DND-41 (cell line): ENCODE data around the gene DOCK3.

Experiments used
- ATAC-seq: fragments of 200-7000 bp; cut with Tn5 transposase; 3 replicates; pipeline ENCODE4 v1.9.1; 2021; ENCODE audit warnings: low read depth; ENCODE audit not compliant: insufficient read depth
- DNase-seq: peaks from one replicate; pipeline ENCODE4 v3.0.0-alpha.2; 2020
- H2AFZ ChIP-seq: 2 replicates; pipeline ENCODE4 v1.6.0; 2012; ENCODE audit warnings: low read depth, low read length
- H3K27ac ChIP-seq: 2 replicates; pipeline ENCODE4 v1.5.1; 2012; ENCODE audit warnings: low read length, inconsistent platforms
- H3K27me3 ChIP-seq: fragments of 200-600 bp; sonication (generic); 2 replicates; pipeline ENCODE4 v1.6.0; 2012; ENCODE audit warnings: low read length, mild to moderate bottlenecking, inconsistent platforms; ENCODE audit not compliant: insufficient read depth, poor library complexity
- H3K36me3 ChIP-seq: 2 replicates; pipeline ENCODE4 v1.5.1; 2012; ENCODE audit warnings: low read length, inconsistent platforms; ENCODE audit not compliant: insufficient read depth
- H3K4me1 ChIP-seq: 2 replicates; pipeline ENCODE4 v1.5.1; 2012; ENCODE audit warnings: mild to moderate bottlenecking, low read length; ENCODE audit not compliant: insufficient read depth
- H3K4me2 ChIP-seq: 2 replicates; pipeline ENCODE4 v1.6.0; 2012; ENCODE audit warnings: mild to moderate bottlenecking, moderate library complexity, low read length, inconsistent platforms; ENCODE audit not compliant: insufficient read depth
- H3K4me3 ChIP-seq, 2 experiments: fragments of 200-600 bp in 1 of 2; shearing (Covaris generic) in 1 of 2; 2 replicates each; pipeline ENCODE4 v1.5.1; 2012 to 2016; ENCODE audit warnings: inconsistent platforms in 2 of 2, low read length in 2 of 2, mild to moderate bottlenecking in 2 of 2, low read depth in 1 of 2, moderate library complexity in 1 of 2
- H3K79me2 ChIP-seq: 2 replicates; pipeline ENCODE4 v1.6.0; 2012; ENCODE audit warnings: low read length, inconsistent platforms; ENCODE audit not compliant: insufficient read depth
- H3K9ac ChIP-seq: 2 replicates; pipeline ENCODE4 v1.6.0; 2012; ENCODE audit warnings: low read depth, mild to moderate bottlenecking, inconsistent platforms, low read length, moderate library complexity
- H3K9me3 ChIP-seq: 2 replicates; pipeline ENCODE4 v1.5.1; 2012; ENCODE audit warnings: low read length, moderate library complexity, mild to moderate bottlenecking, inconsistent platforms; ENCODE audit not compliant: insufficient read depth, severe bottlenecking
- H4K20me1 ChIP-seq: 2 replicates; pipeline ENCODE4 v1.6.0; 2012; ENCODE audit warnings: low read length; ENCODE audit not compliant: insufficient read depth
- CTCF ChIP-seq: IDR thresholded peaks from 2 replicates; pipeline ENCODE4 v1.5.1; 2012; ENCODE audit warnings: borderline replicate concordance, low read length, moderate library complexity, mild to moderate bottlenecking; ENCODE audit not compliant: poor library complexity, severe bottlenecking; ENCODE audit errors: extremely low read depth
- EZH2 ChIP-seq: IDR thresholded peaks from 3 replicates; pipeline ENCODE4 v1.6.1; 2012; ENCODE audit warnings: borderline replicate concordance, low read depth, mild to moderate bottlenecking, moderate library complexity, low read length, inconsistent platforms; ENCODE audit not compliant: severe bottlenecking

The DOCK3 gene

GRCh38 chr3:50985893-50986292, 311.2 kb downstream of the DOCK3 start:
- Histone ChIP-seq H3K36me3 (no peaks in the 10 kb centered on the region), H3K27me3 (peaks cover 3% of the 10 kb centered on the region), H3K4me1 (no peaks in the 10 kb centered on the region), H3K9ac (no peak overlapping the region), H3K9me3 (no peaks in the 10 kb centered on the region), H3K79me2 (no peaks in the 10 kb centered on the region), H3K4me2 (no peak overlapping the region), H3K4me3 (no peak overlapping the region), H3K27ac (no peak overlapping the region), H4K20me1 (no peaks in the 10 kb centered on the region), H2AFZ (no peak overlapping the region)
- DNase-seq = no peak
- TF ChIP-seq EZH2 = no peak
- no peak for TF ChIP-seq CTCF
- no peak for ATAC-seq

- Histone ChIP-seq H3K27ac (no peak overlapping the region), H2AFZ (no peak overlapping the region), H3K9ac (no peak overlapping the region), H3K4me1 (no peaks in the 10 kb centered on the region), H3K79me2 (no peaks in the 10 kb centered on the region), H3K4me3 (no peak overlapping the region), H3K36me3 (no peaks in the 10 kb centered on the region), H3K4me2 (no peak overlapping the region), H3K27me3 (peaks cover 3% of the 10 kb centered on the region), H4K20me1 (no peaks in the 10 kb centered on the region), H3K9me3 (no peaks in the 10 kb centered on the region)
- no peak for ATAC-seq
- TF ChIP-seq EZH2 = no peak
- no peak for TF ChIP-seq CTCF
- DNase-seq = no peak
These were observed 312.0 kb downstream of the DOCK3 start for GRCh38 chr3:50986726-50987125.

GRCh38 chr3:50994537-50994936, 319.8 kb downstream of the DOCK3 start:
- Histone ChIP-seq H3K27ac (no peak overlapping the region), H3K36me3 (no peaks in the 10 kb centered on the region), H3K4me3 (no peak overlapping the region), H3K4me1 (no peaks in the 10 kb centered on the region), H3K4me2 (no peak overlapping the region), H3K27me3 (peaks cover 4% of the 10 kb centered on the region), H3K9ac (no peak overlapping the region), H4K20me1 (no peaks in the 10 kb centered on the region), H3K79me2 (no peaks in the 10 kb centered on the region), H2AFZ (no peak overlapping the region), H3K9me3 (no peaks in the 10 kb centered on the region)
- DNase-seq = no peak
- TF ChIP-seq EZH2 = no peak
- no peak for TF ChIP-seq CTCF
- ATAC-seq = no peak

- Histone ChIP-seq H3K4me2 (no peak overlapping the region), H3K36me3 (no peaks in the 10 kb centered on the region), H4K20me1 (no peaks in the 10 kb centered on the region), H3K27me3 (peaks cover 6% of the 10 kb centered on the region), H3K79me2 (no peaks in the 10 kb centered on the region), H3K9ac (no peak overlapping the region), H3K27ac (no peak overlapping the region), H3K4me1 (no peaks in the 10 kb centered on the region), H2AFZ (no peak overlapping the region), H3K9me3 (no peaks in the 10 kb centered on the region), H3K4me3 (no peak overlapping the region)
- DNase-seq (no peak), ATAC-seq (no peak)
- TF ChIP-seq EZH2 = no peak
- no peak for TF ChIP-seq CTCF
These were observed 320.5 kb downstream of the DOCK3 start for GRCh38 chr3:50995085-50995824.
